Measurements from ENCODE around the gene UBR3.

GRCh38 chr2:170044751-170045478 lies 217.7 kb downstream of the UBR3 start:
- TF ChIP-seq CTCF (IDR thresholded peaks at IDR 0.05; ENCODE audit: poor library complexity, severe bottlenecking) (no peak), EP300 (conservative IDR thresholded peaks at IDR 0.05; ENCODE audit: poor library complexity, severe bottlenecking) (no peak), EZH2 (IDR thresholded peaks at IDR 0.05; ENCODE audit: borderline replicate concordance, insufficient read depth, low read length, poor library complexity, severe bottlenecking) (no peak), POLR2AphosphoS5 (IDR thresholded peaks at IDR 0.05) (no peak), TAF1 (IDR thresholded peaks at IDR 0.05; ENCODE audit: low read depth) (no peak), RAD21 (conservative IDR thresholded peaks at IDR 0.05) (no peak), REST (IDR thresholded peaks at IDR 0.05; ENCODE audit: borderline replicate concordance) (no peak), SMC3 (conservative IDR thresholded peaks at IDR 0.05; ENCODE audit: poor library complexity) (no peak)
